Adipocyte (in vitro differentiated cells): ENCODE results near the gene CILP.
"Not testable (repeated sequence)": the region's sequence is repeated elsewhere in the genome, so short reads cannot be mapped to it uniquely, and the experiment has no call there.

Experiments
- DNase-seq: peaks from one replicate; pipeline ENCODE4 v3.0.0-alpha.2; 2015; ENCODE audit warnings: low read depth
- H3K27me3 ChIP-seq: replicated peaks from 2 replicates; pipeline ENCODE4 v1.7.0; 2013; ENCODE audit warnings: mild to moderate bottlenecking, low read length, moderate library complexity; ENCODE audit not compliant: control insufficient read depth, insufficient read depth
- H3K36me3 ChIP-seq: 2 replicates; pipeline ENCODE4 v1.7.0; 2013; ENCODE audit warnings: low read length, mild to moderate bottlenecking, moderate library complexity; ENCODE audit not compliant: control insufficient read depth, insufficient read depth, severe bottlenecking
- H3K4me1 ChIP-seq: 2 replicates; pipeline ENCODE4 v1.7.0; 2013; ENCODE audit warnings: mild to moderate bottlenecking, low read length, moderate library complexity; ENCODE audit not compliant: control insufficient read depth, insufficient read depth
- H3K4me3 ChIP-seq: 2 replicates; pipeline ENCODE4 v1.7.0; 2013; ENCODE audit warnings: mild to moderate bottlenecking, low read length, moderate library complexity
- H3K9ac ChIP-seq: 2 replicates; pipeline ENCODE4 v1.7.0; 2013; ENCODE audit warnings: mild to moderate bottlenecking, low read length, moderate library complexity
- H3K9me3 ChIP-seq: 2 replicates; pipeline ENCODE4 v1.7.0; 2013; ENCODE audit warnings: mild to moderate bottlenecking, low read length, moderate library complexity; ENCODE audit not compliant: control insufficient read depth

CILP gene

DNA sequence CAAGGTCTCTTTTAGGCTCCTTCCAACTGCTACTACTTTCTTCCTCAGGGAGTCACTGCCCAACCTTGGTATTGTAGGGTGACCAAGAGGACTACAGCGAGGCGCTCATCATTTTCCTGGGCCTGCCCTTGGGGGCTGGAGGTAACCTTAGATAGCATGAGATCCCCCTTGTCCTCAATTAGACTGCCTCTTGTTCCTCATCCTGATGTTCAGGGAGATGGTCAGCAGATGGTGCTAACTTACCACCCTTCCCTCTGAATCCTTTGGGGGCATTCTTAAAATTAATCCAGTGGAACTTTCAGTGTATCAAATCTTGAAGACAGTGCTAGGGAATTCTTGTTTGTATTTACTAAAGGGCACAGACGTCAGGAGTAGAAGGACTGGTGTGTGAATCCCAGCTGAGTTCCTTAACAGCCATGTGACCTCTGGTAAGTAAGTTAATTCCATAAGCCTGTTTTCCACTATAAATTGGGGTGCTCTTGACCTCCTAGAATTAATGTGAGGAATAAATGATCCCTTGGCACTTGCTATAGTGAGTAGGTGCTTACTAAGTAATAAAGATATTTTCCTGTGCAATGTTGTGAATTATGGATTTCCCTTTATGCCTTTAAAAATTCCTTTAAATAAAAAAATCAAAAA, 22.1 kb downstream of the CILP start:
- peaks cover 5% of the 10 kb centered on the region for H3K4me1 ChIP-seq
- no peaks in the 10 kb centered on the region for H3K9me3 ChIP-seq
- H3K27me3 ChIP-seq: no peaks in the 10 kb centered on the region
- H3K4me3 ChIP-seq: no peak overlapping the region
- no peaks in the 10 kb centered on the region for H3K36me3 ChIP-seq
- peak; percentile 80 for DNase-seq
- H3K9ac ChIP-seq: no peak overlapping the region

DNA sequence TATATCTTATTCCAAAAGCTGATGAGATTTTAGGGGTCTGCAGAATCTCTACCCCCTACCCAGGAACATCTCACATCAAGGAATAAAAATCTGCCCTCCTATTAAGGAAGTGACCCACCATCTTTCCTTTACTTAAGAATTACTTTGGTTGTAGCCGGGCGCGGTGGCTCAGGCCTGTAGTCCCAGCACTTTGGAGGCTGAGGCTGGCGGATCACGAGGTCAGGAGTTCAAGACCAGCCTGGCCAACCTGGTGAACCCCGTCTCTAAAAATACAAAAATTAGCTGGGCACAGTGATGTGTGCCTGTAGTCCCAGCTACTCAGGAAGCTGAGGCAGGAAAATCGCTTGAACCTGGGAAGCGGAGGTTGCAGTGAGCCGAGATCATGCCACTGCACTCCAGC, 22.8 kb downstream of the CILP start:
- H3K4me1 ChIP-seq, H3K27me3 ChIP-seq, H3K9me3 ChIP-seq, H3K36me3 ChIP-seq, DNase-seq, H3K4me3 ChIP-seq, H3K9ac ChIP-seq: not testable (repeated sequence)

DNA sequence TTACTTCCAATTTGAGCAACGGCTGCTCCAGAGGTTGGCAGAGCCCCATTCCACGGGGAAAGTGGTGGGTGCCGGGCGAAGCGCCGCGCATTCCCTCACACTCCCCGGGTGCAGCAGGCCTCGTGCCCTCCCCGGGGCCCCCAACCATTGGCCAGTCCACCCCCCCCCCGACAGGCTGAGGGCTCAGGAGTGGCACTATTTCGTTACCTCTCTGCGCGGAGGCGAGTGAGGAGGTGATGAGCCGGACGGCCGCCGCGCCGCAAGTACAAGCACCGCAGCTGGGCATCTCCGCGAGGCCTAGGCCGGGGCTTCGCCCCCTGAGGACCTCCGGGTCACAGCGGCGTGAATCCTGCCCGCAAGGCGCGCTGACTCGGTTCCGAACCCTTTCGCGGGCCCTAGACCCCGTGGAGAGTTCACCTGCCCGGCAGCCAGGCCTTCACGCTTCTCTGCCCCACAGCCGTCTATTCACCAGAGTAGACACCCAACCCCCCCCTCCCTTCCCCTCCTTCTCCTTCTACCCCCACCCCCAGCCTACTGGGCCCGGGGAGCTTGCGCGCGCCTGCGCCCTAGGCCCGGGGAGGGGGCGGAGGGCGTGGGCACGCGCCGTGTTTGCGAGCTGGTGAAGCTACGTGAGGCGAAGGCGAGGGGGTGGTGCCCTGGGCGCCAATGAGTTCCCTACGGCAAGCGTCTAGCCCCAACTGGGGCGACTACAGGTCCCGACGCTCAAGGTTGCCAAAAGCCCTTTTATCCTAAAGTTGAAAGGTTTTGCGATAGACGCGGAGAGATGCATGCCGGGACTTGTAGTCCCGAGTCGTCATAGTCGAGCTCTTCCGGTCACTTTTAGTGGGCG, 26.2 kb downstream of the CILP start, which contains the start of gene CLPX:
TSS of gene CLPX (minus strand) at position 475 of the 850 bp plus-strand sequence. CDS start at position 286, 189 bp downstream.
- no peaks in the 10 kb centered on the region for H3K9me3 ChIP-seq
- H3K27me3 ChIP-seq: no peaks in the 10 kb centered on the region
- H3K9ac ChIP-seq: peak within 1 kb of the TSS; percentile 98
- peaks cover 18% of the 10 kb centered on the region for H3K4me1 ChIP-seq
- H3K36me3 ChIP-seq: peaks cover 4% of the 10 kb centered on the region
- peak within 1 kb of the TSS; percentile 95 for H3K4me3 ChIP-seq
- peak; percentile 94 for DNase-seq

DNA sequence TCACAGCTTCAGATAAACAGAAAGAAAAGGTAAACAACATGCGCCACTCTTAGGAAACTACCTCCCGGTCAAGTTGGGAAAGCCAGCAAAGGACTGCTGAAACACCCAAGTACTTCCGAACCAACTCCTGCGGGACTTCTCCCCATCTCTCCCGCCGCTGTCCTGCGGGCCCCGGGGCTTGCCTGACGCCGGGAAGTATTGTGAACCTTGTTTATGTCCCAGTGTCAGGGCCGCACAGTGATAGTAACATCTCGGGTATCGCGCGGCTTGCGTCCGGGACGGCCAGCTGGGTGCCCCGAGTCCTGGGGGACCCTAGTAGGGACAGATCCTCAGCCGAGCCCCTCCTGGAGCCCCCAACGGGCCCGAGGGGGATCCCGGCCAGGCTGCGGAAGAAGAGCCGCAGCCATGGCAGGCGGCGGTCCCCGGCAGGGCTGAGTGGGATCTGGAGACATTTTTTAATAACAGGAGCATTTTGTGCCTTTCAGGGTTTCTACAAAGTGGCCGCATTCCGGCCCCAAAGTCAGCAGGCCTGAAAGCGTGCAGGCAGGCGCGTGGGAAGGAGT, 26.9 kb downstream of the CILP start:
- Histone ChIP-seq H3K9ac (peak overlapping the region; percentile 98), H3K9me3 (no peaks in the 10 kb centered on the region), H3K4me1 (peaks cover 18% of the 10 kb centered on the region), H3K4me3 (peak overlapping the region; percentile 95), H3K36me3 (peaks cover 11% of the 10 kb centered on the region), H3K27me3 (no peaks in the 10 kb centered on the region)
- peak; percentile 84 for DNase-seq

DNA sequence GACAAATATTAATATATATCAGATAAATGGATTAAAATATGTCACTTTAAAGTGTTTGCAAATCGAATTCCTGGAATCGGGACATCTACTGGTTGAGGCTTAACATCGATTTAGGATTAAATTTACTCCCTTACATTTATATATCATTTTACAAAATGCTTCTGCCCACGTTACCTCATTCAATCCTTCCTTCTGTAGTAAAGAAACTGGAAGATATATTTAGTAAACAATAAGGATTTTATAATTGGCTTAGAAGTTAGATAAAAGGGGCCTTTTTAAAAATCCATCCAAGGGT, 27.5 kb downstream of the CILP start:
- Histone ChIP-seq H3K9ac (peak overlapping the region; percentile 98), H3K9me3 (no peaks in the 10 kb centered on the region), H3K36me3 (peaks cover 17% of the 10 kb centered on the region), H3K4me3 (peak overlapping the region; percentile 95), H3K27me3 (no peaks in the 10 kb centered on the region), H3K4me1 (peaks cover 18% of the 10 kb centered on the region)
- DNase-seq: no peak

DNA sequence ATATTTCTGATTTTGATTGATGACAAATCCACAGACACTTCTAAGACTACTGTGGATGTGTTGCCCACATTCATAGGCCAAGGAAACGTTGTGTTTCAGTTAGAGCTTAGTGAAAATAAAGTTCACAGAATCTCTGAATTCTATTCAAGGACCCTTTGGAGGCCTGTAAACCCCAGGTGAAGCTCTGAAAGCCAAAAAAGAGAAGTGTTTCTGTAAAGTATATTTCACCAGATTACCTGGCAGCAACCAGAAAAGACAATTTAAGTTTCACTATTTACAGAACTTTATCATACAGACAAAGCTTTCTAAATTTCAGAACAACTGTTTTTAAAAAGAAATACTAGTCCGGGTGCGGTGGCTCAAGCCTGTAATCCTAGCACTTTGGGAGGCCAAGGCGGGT, 28.7 kb downstream of the CILP start:
- peaks cover 18% of the 10 kb centered on the region for H3K4me1 ChIP-seq
- DNase-seq: no peak
- peak overlapping the region; percentile 95 for H3K4me3 ChIP-seq
- H3K9me3 ChIP-seq: no peaks in the 10 kb centered on the region
- peaks cover 30% of the 10 kb centered on the region for H3K36me3 ChIP-seq
- peak overlapping the region; percentile 46 for H3K9ac ChIP-seq
- no peaks in the 10 kb centered on the region for H3K27me3 ChIP-seq

DNA sequence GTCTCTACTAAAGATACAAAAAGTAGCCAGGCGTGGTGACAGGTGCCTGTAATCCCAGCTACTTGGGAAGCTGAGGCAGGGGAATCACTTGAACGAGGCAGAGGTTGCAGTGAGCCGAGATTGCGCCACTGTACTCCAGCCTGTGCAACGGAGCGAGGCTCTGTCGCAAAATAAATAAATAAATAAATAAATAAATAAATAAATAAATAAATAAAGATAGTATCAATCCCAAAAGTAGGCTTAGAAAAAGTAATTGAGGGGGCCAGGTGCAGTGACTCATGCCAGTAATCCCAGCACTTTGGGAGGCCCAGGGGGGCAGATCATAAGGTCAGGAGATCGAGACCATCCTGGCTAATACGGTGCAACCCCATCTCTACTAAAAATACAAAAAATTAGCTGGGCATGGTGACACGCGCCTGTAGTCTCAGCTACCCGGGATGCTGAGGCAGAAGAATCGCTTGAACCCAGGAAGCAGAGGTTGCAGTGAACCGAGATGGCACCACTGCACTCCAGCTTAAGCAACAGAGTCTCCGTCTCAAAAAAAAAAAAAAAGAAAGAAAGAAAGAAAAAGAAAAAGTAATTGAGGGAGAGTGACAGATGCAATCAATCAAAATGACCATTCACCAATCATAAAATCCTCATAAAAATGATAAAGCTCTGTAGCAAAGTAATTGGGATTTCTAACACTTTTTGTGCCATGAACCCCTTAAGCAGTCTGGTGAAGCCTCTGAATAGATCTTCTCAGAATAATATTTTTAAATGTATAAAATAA, 29.5 kb downstream of the CILP start:
- H3K9ac ChIP-seq: peak overlapping the region; percentile 46
- DNase-seq, H3K4me3 ChIP-seq: not testable (repeated sequence)

DNA sequence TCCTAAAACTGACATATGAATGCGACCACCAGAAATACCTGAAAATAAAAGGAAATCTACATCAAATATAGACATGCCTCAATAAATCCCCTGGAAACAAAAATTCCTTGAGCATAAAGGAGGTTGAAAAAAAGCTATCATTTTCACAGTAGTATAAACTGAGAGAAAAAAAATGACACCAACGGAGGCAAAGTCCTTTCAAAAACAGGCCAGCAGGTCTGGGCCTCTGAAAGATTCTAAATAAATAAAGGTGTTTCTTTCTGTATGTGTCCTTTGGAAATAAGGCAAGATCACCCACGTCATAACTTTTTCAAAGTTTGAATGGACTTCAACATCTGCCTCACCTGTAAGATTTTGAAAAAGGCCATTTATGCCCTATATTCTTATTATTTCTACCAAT, 31.1 kb downstream of the CILP start:
- no peak overlapping the region for H3K9ac ChIP-seq
- H3K36me3 ChIP-seq: peaks cover 48% of the 10 kb centered on the region
- H3K4me3 ChIP-seq: no peak overlapping the region
- DNase-seq: no peak
- H3K27me3 ChIP-seq: no peaks in the 10 kb centered on the region
- H3K4me1 ChIP-seq: peaks cover 13% of the 10 kb centered on the region
- H3K9me3 ChIP-seq: no peaks in the 10 kb centered on the region

More for the DNA sequence above, 29.5 kb downstream of the CILP start:
- peaks cover 37% of the 10 kb centered on the region for H3K36me3 ChIP-seq
- not testable (repeated sequence) for H3K27me3 ChIP-seq, H3K9me3 ChIP-seq
- H3K4me1 ChIP-seq: peaks cover 18% of the 10 kb centered on the region

DNA sequence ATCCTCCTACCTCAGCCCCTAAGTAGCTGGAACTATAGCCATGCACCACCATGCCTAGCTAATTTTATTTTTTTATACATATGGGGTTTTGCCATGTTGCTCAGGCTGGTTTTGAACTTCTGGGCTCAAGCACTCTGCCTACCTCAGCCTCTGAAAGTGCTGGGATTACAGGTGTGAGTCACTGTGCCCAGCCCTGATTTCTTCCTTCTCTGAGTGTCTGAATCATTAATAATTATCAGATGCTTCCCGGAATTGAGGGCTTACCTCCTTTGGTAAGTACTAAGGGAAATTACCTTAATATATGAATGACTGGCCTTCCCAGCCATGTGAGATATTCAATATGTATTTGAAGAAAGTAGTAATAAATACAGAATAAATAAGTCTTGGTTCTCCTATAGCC, 33.4 kb downstream of the CILP start:
- H3K27me3 ChIP-seq: no peaks in the 10 kb centered on the region
- H3K9me3 ChIP-seq: no peaks in the 10 kb centered on the region
- peaks cover 61% of the 10 kb centered on the region for H3K36me3 ChIP-seq
- no peak for DNase-seq
- peaks cover 12% of the 10 kb centered on the region for H3K4me1 ChIP-seq
- no peak overlapping the region for H3K4me3 ChIP-seq
- H3K9ac ChIP-seq: no peak overlapping the region

DNA sequence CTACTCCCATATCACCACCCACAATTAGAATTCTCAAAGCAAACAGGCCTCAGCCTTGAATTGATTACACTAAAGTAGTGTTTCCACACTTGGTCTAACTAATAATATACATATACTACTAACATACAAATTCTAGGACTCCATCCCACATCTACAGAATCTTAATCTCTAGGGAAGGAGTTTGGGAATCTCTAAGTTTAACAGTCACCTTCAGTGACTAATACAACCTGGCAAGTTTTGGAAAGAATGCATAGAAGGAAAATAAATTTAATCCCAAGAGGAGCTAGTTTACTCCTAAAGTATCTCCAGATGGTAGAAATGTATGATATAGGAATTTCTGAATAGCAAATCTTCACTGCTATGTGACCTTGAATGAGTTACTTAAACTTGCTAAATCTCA, 35.2 kb downstream of the CILP start:
- H3K36me3 ChIP-seq: peaks cover 78% of the 10 kb centered on the region
- no peaks in the 10 kb centered on the region for H3K4me1 ChIP-seq
- no peak overlapping the region for H3K9ac ChIP-seq
- no peaks in the 10 kb centered on the region for H3K9me3 ChIP-seq
- no peak overlapping the region for H3K4me3 ChIP-seq
- no peaks in the 10 kb centered on the region for H3K27me3 ChIP-seq
- DNase-seq: peak; percentile 33

DNA sequence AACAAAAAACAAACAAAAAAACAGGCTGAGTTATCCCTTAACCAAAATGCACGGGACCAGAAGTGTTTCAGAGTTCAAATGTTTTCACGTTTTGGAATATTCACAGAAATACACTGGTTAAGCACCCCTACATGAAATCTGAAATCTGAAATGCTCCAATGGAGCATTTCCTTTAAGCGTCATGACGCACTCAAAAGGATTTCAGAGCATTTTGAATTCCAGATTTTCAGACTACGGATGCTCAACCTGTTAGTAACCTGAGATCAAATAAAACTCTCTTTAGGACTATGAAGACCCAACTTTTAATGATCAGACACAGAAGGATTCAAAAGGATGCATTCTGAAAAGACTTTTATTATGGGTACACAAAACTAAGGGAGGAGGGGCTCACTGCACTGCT, 35.8 kb downstream of the CILP start:
- no peak overlapping the region for H3K9ac ChIP-seq
- H3K4me1 ChIP-seq: no peaks in the 10 kb centered on the region
- DNase-seq: peak; percentile 28
- no peaks in the 10 kb centered on the region for H3K27me3 ChIP-seq
- H3K4me3 ChIP-seq: no peak overlapping the region
- H3K9me3 ChIP-seq: no peaks in the 10 kb centered on the region
- peaks cover 79% of the 10 kb centered on the region for H3K36me3 ChIP-seq
